Liver (tissue), 9 donors: ENCODE measurements around the gene ABL2. TPM values are rescaled to one million over a fixed set of nuclear protein-coding genes. Genes with fewer than 3 reads are reported as not detected.

Experiments
- DNase-seq: peaks from one replicate; pipeline ENCODE4 v3.0.0-alpha.2; 2017; ENCODE audit warnings: low spot score
- H3K27ac ChIP-seq, 2 donors: one replicate each; pipeline ENCODE4 v1.7.0; 2013; ENCODE audit warnings: inconsistent platforms in 2 of 2, low read length in 2 of 2, control low read depth in 1 of 2, low read depth in 1 of 2, mild to moderate bottlenecking in 1 of 2
- H3K27me3 ChIP-seq, 4 donors: one replicate each; pipeline versions ENCODE4 v1.6.1 to v1.7.0; 2013; ENCODE audit warnings: low read length in 3 of 4, inconsistent platforms in 1 of 4, mild to moderate bottlenecking in 1 of 4, moderate library complexity in 1 of 4; ENCODE audit not compliant: control insufficient read depth in 4 of 4, insufficient read depth in 4 of 4
- H3K36me3 ChIP-seq, 4 donors: one replicate each; pipeline versions ENCODE4 v1.6.1 to v1.7.0; 2013; ENCODE audit warnings: low read length in 3 of 4, mild to moderate bottlenecking in 3 of 4, low read depth in 1 of 4, moderate library complexity in 1 of 4; ENCODE audit not compliant: control insufficient read depth in 4 of 4, insufficient read depth in 3 of 4
- H3K4me1 ChIP-seq, 4 donors: one replicate each; pipeline versions ENCODE4 v1.6.1 to v1.7.0; 2013; ENCODE audit warnings: low read length in 3 of 4, mild to moderate bottlenecking in 3 of 4, moderate library complexity in 1 of 4; ENCODE audit not compliant: control insufficient read depth in 4 of 4, insufficient read depth in 4 of 4
- H3K4me3 ChIP-seq, 3 donors: one replicate each; pipeline versions ENCODE4 v1.6.1 to v1.7.0; 2013; ENCODE audit warnings: low read length in 3 of 3, control low read depth in 1 of 3, low read depth in 1 of 3, mild to moderate bottlenecking in 1 of 3
- H3K9ac ChIP-seq, 2 donors: one replicate each; pipeline ENCODE4 v1.7.0; 2013; ENCODE audit warnings: low read length in 2 of 2, mild to moderate bottlenecking in 2 of 2, moderate library complexity in 2 of 2, control low read depth in 1 of 2, low read depth in 1 of 2
- H3K9me3 ChIP-seq, 4 donors: one replicate each; pipeline versions ENCODE4 v1.6.1 to v1.7.0; 2013; ENCODE audit warnings: low read length in 3 of 4; ENCODE audit not compliant: control insufficient read depth in 4 of 4
- CTCF ChIP-seq: fragments of 150-350 bp; IDR thresholded peaks from 2 replicates; pipeline ENCODE4 v1.5.1; 2017; ENCODE audit warnings: improper control_type of control experiment, low read depth, low read length; ENCODE audit not compliant: missing input control
- EGR1 ChIP-seq, 2 donors: IDR thresholded peaks; 2 replicates each; pipeline ENCODE4 v1.6.1; 2016 to 2018; ENCODE audit warnings: antibody characterized with exemption in 2 of 2, low read depth in 2 of 2
- FOXA1 ChIP-seq: IDR thresholded peaks from 2 replicates; pipeline ENCODE4 v1.6.1; 2016; ENCODE audit warnings: antibody characterized with exemption
- FOXA2 ChIP-seq: IDR thresholded peaks from 2 replicates; pipeline ENCODE4 v1.6.1; 2016; ENCODE audit warnings: antibody characterized with exemption
- GABPA ChIP-seq, 2 donors: IDR thresholded peaks in 1 of 2; conservative IDR thresholded peaks in 1 of 2; 2 replicates each; pipeline ENCODE4 v1.6.1; 2016; ENCODE audit warnings: antibody characterized with exemption in 2 of 2, mild to moderate bottlenecking in 1 of 2, moderate library complexity in 1 of 2
- HNF4A ChIP-seq, 2 donors: conservative IDR thresholded peaks; 2 replicates each; pipeline ENCODE4 v1.6.1; 2016; ENCODE audit warnings: antibody characterized with exemption in 2 of 2, mild to moderate bottlenecking in 2 of 2
- JUND ChIP-seq, 2 donors: IDR thresholded peaks; 2 replicates each; pipeline ENCODE4 v1.6.1; 2016; ENCODE audit warnings: antibody characterized with exemption in 2 of 2
- MAX ChIP-seq: IDR thresholded peaks from 2 replicates; pipeline ENCODE4 v1.6.1; 2016; ENCODE audit warnings: antibody characterized with exemption
- NR2F2 ChIP-seq: IDR thresholded peaks from 2 replicates; pipeline ENCODE4 v1.6.1; 2016; ENCODE audit warnings: antibody characterized with exemption
- RAD21 ChIP-seq, 2 donors: IDR thresholded peaks; 2 replicates each; pipeline ENCODE4 v1.6.1; 2016; ENCODE audit warnings: antibody characterized with exemption in 2 of 2, mild to moderate bottlenecking in 2 of 2
- RXRA ChIP-seq, 2 donors: IDR thresholded peaks; 2 replicates each; pipeline ENCODE4 v1.6.1; 2017 to 2018; ENCODE audit warnings: antibody characterized with exemption in 2 of 2, mild to moderate bottlenecking in 1 of 2
- SP1 ChIP-seq: IDR thresholded peaks from 2 replicates; pipeline ENCODE4 v1.6.1; 2018; ENCODE audit warnings: antibody characterized with exemption, mild to moderate bottlenecking
- TAF1 ChIP-seq: conservative IDR thresholded peaks from 2 replicates; pipeline ENCODE4 v1.6.1; 2016; ENCODE audit warnings: antibody characterized with exemption, mild to moderate bottlenecking
- YY1 ChIP-seq: IDR thresholded peaks from 2 replicates; pipeline ENCODE4 v1.6.1; 2016; ENCODE audit warnings: antibody characterized with exemption, mild to moderate bottlenecking
- WGBS: extraction: QIAGEN DNeasy Blood & Tissue Kit; methylation state at CpG from one replicate; pipeline ENCODE4 v1.1.7; 2013; 5-methylcytosine and 5-hydroxymethylcytosine counted together
- polyA plus RNA-seq, 2 donors: library from polyadenylated mRNA; stranded (reverse) in 1 of 2; unstranded in 1 of 2; fragments of 200-250 nt in 1 of 2; fragments of >200 nt in 1 of 2; fragmentation: Nextera tagmentation in 1 of 2; extraction: Ambion mirVana in 1 of 2; gene quantifications; one replicate each; pipeline versions ENCODE4 v1.2.1 to v1.2.3, GENCODE V29; 2013 to 2015
- total RNA-seq, 2 donors: library from RNA; depleted of rRNA; stranded (reverse); fragments of >200 nt; gene quantifications; one replicate each; pipeline ENCODE4 v1.2.3, GENCODE V29; 2014
- TF ChIP-seq, protein P1 (sequence below): IDR thresholded peaks from 2 replicates; pipeline ENCODE4 v1.6.1; 2016; ENCODE audit warnings: antibody characterized with exemption
- TF ChIP-seq, protein P2 (sequence below): IDR thresholded peaks from 2 replicates; pipeline ENCODE4 v1.6.1; 2016; ENCODE audit warnings: antibody characterized with exemption
- TF ChIP-seq, protein P3 (sequence below): IDR thresholded peaks from 2 replicates; pipeline ENCODE4 v1.6.1; 2016; ENCODE audit warnings: antibody characterized with exemption, mild to moderate bottlenecking
- donor health status: healthy.
- donor health status: healthy.
- donor health status: healthy.
- donor health status: healthy.
- donor health status: healthy.

Gene ABL2
- total and polyA plus RNA-seq, 4 donors = 1.8 to 7.8 (median 3.4) TPM

DNA sequence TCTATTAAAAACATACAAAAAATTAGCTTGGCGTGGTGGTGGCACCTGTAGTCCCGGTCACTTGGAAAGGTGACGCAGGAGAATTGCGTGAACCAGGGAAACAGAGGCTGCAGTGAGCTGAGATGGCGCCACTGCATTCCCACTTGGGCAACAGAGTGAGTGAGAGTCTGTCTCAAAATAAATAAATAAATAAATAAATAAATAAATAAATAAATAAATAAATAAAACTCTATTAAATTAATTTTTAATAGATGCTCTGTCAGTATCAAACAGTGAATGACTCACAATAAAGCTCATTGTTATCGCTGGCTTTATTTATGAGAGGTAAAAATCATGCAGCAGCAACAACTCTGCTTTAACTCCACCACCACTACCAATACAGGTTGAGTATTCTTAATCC is 72.8 kb downstream of the ABL2 start:
- 98% methylated on average over 6 of the region's 6 CpGs for WGBS
- Histone ChIP-seq H3K4me1 (peaks cover 7 to 24% (median 17%) of the 10 kb centered on the region in 4 donors), H3K27ac (no peak overlapping the region), H3K9ac (no peak overlapping the region), H3K9me3 (no peaks in the 10 kb centered on the region), H3K27me3 (no peaks in the 10 kb centered on the region), H3K4me3 (no peak overlapping the region), H3K36me3 (no peaks in the 10 kb centered on the region)
- TF ChIP-seq, protein P1, sequence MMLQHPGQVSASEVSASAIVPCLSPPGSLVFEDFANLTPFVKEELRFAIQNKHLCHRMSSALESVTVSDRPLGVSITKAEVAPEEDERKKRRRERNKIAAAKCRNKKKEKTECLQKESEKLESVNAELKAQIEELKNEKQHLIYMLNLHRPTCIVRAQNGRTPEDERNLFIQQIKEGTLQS = no peak
- TF ChIP-seq SP1 = no peak
- no peak for TF ChIP-seq FOXA1
- no peak for TF ChIP-seq JUND (IDR thresholded peaks at IDR 0.05)
- no peak for TF ChIP-seq EGR1 (IDR thresholded peaks at IDR 0.05; ENCODE audit: low read depth in 2 of 2)
- TF ChIP-seq, protein P2, sequence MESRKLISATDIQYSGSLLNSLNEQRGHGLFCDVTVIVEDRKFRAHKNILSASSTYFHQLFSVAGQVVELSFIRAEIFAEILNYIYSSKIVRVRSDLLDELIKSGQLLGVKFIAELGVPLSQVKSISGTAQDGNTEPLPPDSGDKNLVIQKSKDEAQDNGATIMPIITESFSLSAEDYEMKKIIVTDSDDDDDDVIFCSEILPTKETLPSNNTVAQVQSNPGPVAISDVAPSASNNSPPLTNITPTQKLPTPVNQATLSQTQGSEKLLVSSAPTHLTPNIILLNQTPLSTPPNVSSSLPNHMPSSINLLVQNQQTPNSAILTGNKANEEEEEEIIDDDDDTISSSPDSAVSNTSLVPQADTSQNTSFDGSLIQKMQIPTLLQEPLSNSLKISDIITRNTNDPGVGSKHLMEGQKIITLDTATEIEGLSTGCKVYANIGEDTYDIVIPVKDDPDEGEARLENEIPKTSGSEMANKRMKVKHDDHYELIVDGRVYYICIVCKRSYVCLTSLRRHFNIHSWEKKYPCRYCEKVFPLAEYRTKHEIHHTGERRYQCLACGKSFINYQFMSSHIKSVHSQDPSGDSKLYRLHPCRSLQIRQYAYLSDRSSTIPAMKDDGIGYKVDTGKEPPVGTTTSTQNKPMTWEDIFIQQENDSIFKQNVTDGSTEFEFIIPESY = no peak
- TF ChIP-seq TAF1 = no peak
- TF ChIP-seq CTCF = no peak
- TF ChIP-seq NR2F2 = no peak
- TF ChIP-seq MAX = no peak
- TF ChIP-seq RAD21 (IDR thresholded peaks at IDR 0.05) = no peak
- no peak for TF ChIP-seq RXRA (IDR thresholded peaks at IDR 0.05)
- TF ChIP-seq GABPA (IDR thresholded peaks at IDR 0.05 in 1 of 2, conservative IDR thresholded peaks at IDR 0.05 in 1 of 2) = no peak
- TF ChIP-seq YY1 = no peak
- no peak for TF ChIP-seq HNF4A (conservative IDR thresholded peaks at IDR 0.05)
- DNase-seq = no peak

DNA sequence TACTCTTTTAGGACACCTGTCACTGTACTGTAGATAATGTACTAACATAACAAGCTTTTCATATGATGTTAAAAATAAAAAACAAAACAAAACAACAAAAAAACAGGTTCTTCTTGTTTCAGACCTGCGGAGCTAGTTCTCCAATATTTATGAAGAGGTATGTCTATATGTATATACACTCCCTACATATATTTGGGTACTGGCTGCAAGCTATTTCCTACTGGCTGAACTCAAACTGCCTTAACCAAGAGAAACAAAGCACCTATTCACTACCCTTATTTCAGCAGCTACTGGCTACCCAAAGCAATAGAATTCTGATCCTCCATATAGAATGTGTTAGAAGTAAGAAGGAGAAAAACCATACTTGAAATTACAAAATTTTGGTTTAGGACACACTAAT is 73.5 kb downstream of the ABL2 start:
- H3K4me1 ChIP-seq = peaks cover 7 to 31% (median 23%) of the 10 kb centered on the region in 4 donors
- H3K36me3 ChIP-seq = no peaks in the 10 kb centered on the region
- WGBS = 93% methylated on average over 1 of the region's 1 CpG
- no peak overlapping the region for H3K4me3 ChIP-seq
- DNase-seq = no peak
- H3K27me3 ChIP-seq = no peaks in the 10 kb centered on the region
- no peak overlapping the region for H3K27ac ChIP-seq
- no peak overlapping the region for H3K9ac ChIP-seq
- no peak for TF ChIP-seq FOXA2
- TF ChIP-seq NR2F2 = no peak
- no peak for TF ChIP-seq YY1
- TF ChIP-seq JUND (IDR thresholded peaks at IDR 0.05) = no peak
- TF ChIP-seq, protein P3, sequence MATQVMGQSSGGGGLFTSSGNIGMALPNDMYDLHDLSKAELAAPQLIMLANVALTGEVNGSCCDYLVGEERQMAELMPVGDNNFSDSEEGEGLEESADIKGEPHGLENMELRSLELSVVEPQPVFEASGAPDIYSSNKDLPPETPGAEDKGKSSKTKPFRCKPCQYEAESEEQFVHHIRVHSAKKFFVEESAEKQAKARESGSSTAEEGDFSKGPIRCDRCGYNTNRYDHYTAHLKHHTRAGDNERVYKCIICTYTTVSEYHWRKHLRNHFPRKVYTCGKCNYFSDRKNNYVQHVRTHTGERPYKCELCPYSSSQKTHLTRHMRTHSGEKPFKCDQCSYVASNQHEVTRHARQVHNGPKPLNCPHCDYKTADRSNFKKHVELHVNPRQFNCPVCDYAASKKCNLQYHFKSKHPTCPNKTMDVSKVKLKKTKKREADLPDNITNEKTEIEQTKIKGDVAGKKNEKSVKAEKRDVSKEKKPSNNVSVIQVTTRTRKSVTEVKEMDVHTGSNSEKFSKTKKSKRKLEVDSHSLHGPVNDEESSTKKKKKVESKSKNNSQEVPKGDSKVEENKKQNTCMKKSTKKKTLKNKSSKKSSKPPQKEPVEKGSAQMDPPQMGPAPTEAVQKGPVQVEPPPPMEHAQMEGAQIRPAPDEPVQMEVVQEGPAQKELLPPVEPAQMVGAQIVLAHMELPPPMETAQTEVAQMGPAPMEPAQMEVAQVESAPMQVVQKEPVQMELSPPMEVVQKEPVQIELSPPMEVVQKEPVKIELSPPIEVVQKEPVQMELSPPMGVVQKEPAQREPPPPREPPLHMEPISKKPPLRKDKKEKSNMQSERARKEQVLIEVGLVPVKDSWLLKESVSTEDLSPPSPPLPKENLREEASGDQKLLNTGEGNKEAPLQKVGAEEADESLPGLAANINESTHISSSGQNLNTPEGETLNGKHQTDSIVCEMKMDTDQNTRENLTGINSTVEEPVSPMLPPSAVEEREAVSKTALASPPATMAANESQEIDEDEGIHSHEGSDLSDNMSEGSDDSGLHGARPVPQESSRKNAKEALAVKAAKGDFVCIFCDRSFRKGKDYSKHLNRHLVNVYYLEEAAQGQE = no peak
- no peak for TF ChIP-seq SP1
- TF ChIP-seq, protein P1 = no peak
- TF ChIP-seq RXRA (IDR thresholded peaks at IDR 0.05) = no peak
- no peak for TF ChIP-seq FOXA1
- no peak for TF ChIP-seq HNF4A (conservative IDR thresholded peaks at IDR 0.05)
- TF ChIP-seq EGR1 (IDR thresholded peaks at IDR 0.05; ENCODE audit: low read depth in 2 of 2) = no peak
- TF ChIP-seq RAD21 (IDR thresholded peaks at IDR 0.05) = no peak
- no peak for TF ChIP-seq CTCF
- no peaks in the 10 kb centered on the region for H3K9me3 ChIP-seq
